ENCODE results near the gene IDUA. TPM values are rescaled to one million over a fixed set of nuclear protein-coding genes. Genes with fewer than 3 reads are reported as not detected.

IDUA gene
- total RNA-seq, 2 donors from 2014 or later, result 23.4 to 31.9 TPM

GRCh38 chr4:1026115-1026514, 39.3 kb downstream of the IDUA start:
- DNase-seq (ENCODE audit: low spot score) (no peak), ATAC-seq (ENCODE audit: insufficient number of reproducible peaks, low FRiP score, low read depth) (no peak)
- no peaks in the 10 kb centered on the region for H3K9me3 ChIP-seq
- TF ChIP-seq, protein P1, sequence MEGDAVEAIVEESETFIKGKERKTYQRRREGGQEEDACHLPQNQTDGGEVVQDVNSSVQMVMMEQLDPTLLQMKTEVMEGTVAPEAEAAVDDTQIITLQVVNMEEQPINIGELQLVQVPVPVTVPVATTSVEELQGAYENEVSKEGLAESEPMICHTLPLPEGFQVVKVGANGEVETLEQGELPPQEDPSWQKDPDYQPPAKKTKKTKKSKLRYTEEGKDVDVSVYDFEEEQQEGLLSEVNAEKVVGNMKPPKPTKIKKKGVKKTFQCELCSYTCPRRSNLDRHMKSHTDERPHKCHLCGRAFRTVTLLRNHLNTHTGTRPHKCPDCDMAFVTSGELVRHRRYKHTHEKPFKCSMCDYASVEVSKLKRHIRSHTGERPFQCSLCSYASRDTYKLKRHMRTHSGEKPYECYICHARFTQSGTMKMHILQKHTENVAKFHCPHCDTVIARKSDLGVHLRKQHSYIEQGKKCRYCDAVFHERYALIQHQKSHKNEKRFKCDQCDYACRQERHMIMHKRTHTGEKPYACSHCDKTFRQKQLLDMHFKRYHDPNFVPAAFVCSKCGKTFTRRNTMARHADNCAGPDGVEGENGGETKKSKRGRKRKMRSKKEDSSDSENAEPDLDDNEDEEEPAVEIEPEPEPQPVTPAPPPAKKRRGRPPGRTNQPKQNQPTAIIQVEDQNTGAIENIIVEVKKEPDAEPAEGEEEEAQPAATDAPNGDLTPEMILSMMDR (IDR thresholded peaks at IDR 0.05), result no peak
- H3K4me1 ChIP-seq (ENCODE audit: control insufficient read depth in 1 of 2, low read depth in 2 of 2), result no peaks in the 10 kb centered on the region
- no peak overlapping the region for H3K27ac ChIP-seq
- peaks cover 18% of the 10 kb centered on the region for H3K36me3 ChIP-seq
- no peak overlapping the region for H3K4me3 ChIP-seq
- no peaks in the 10 kb centered on the region for H3K27me3 ChIP-seq (replicated peaks; ENCODE audit: insufficient read depth)

GRCh38 chr4:1027219-1027914, 40.5 kb downstream of the IDUA start:
- no peak for ATAC-seq (ENCODE audit: insufficient number of reproducible peaks, low FRiP score, low read depth)
- no peak overlapping the region for H3K27ac ChIP-seq
- peaks cover 14% of the 10 kb centered on the region for H3K36me3 ChIP-seq
- H3K9me3 ChIP-seq, result no peaks in the 10 kb centered on the region
- no peaks in the 10 kb centered on the region for H3K27me3 ChIP-seq (replicated peaks; ENCODE audit: insufficient read depth)
- TF ChIP-seq, protein P1 (IDR thresholded peaks at IDR 0.05), result no peak
- H3K4me3 ChIP-seq, result no peak overlapping the region
- peaks cover 0 to 5% of the 10 kb centered on the region in 2 donors for H3K4me1 ChIP-seq (ENCODE audit: control insufficient read depth in 1 of 2, low read depth in 2 of 2)
- DNase-seq (ENCODE audit: low spot score), result no peak

DNA sequence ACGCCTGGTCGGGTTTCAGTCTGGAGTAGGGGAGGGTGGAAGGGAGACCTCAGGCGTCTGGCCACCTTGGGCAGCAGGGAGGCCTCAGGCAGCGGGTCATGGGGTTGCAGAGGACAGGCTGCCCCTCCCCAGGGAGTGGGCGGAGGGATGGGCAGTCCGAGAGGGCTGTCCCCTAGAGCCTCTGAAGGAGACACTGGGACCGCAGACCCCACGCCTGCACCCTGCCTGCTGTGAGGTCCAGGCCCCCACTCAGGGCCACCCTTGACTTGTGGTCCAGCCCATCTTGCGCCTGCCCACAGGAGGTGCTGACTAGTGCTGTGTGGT, 41.0 kb downstream of the IDUA start:
- no peak for ATAC-seq (ENCODE audit: insufficient number of reproducible peaks, low FRiP score, low read depth)
- no peaks in the 10 kb centered on the region for H3K27me3 ChIP-seq (replicated peaks; ENCODE audit: insufficient read depth)
- no peak for DNase-seq (ENCODE audit: low spot score)
- peaks cover 4 to 10% of the 10 kb centered on the region in 2 donors for H3K4me1 ChIP-seq (ENCODE audit: control insufficient read depth in 1 of 2, low read depth in 2 of 2)
- H3K4me3 ChIP-seq, result no peak overlapping the region
- H3K27ac ChIP-seq, result no peak overlapping the region
- H3K36me3 ChIP-seq, result peaks cover 12% of the 10 kb centered on the region
- TF ChIP-seq, protein P1 (IDR thresholded peaks at IDR 0.05), result no peak
- no peaks in the 10 kb centered on the region for H3K9me3 ChIP-seq

DNA sequence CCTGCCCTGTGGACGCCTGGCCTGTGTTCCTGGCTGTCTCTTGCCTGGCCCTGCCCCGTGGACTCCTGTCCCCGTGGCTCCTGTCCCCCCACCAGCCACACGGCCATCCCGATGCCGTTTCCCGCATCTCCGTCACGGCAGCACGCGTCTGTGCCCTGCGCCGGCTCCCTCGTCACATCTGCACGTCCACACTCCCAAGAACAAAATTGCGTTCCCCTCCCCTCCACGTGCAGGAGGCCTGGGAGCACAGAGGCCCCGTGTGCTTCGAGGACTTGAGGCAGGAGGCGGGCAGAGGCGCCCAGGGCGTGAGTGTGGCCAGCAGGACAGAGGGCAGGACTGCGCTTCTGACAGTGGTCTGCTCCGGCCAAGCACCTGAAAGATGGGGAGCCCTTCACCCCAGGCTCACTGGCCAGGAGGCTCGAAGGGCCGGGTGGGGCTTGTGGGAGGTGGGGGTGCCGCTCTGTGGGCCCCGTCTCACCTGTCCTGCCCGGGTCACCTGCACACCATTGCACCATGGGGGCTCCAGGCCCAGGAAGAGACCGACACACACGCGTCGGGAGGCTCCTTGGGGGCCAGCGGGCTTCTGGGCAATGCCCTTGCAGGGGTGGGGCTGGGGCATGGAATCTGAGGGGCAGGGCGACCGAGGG, 41.9 kb downstream of the IDUA start:
- no peak overlapping the region for H3K4me3 ChIP-seq
- peaks cover 12% of the 10 kb centered on the region for H3K36me3 ChIP-seq
- no peak for ATAC-seq (ENCODE audit: insufficient number of reproducible peaks, low FRiP score, low read depth)
- H3K27me3 ChIP-seq (replicated peaks; ENCODE audit: insufficient read depth), result no peaks in the 10 kb centered on the region
- TF ChIP-seq, protein P1 (IDR thresholded peaks at IDR 0.05), result no peak
- H3K9me3 ChIP-seq, result no peaks in the 10 kb centered on the region
- peaks cover 12 to 18% of the 10 kb centered on the region in 2 donors for H3K4me1 ChIP-seq (ENCODE audit: control insufficient read depth in 1 of 2, low read depth in 2 of 2)
- no peak overlapping the region for H3K27ac ChIP-seq
- no peak for DNase-seq (ENCODE audit: low spot score)

GRCh38 chr4:1029529-1029928, 42.7 kb downstream of the IDUA start:
- no peaks in the 10 kb centered on the region for H3K9me3 ChIP-seq
- ATAC-seq (ENCODE audit: insufficient number of reproducible peaks, low FRiP score, low read depth) (no peak), DNase-seq (ENCODE audit: low spot score) (no peak)
- TF ChIP-seq, protein P1 (IDR thresholded peaks at IDR 0.05), result no peak
- H3K36me3 ChIP-seq, result peaks cover 11% of the 10 kb centered on the region
- H3K27me3 ChIP-seq (replicated peaks; ENCODE audit: insufficient read depth), result no peaks in the 10 kb centered on the region
- no peak overlapping the region for H3K27ac ChIP-seq
- peaks cover 15 to 25% of the 10 kb centered on the region in 2 donors for H3K4me1 ChIP-seq (ENCODE audit: control insufficient read depth in 1 of 2, low read depth in 2 of 2)
- H3K4me3 ChIP-seq, result no peak overlapping the region

Measured in thoracic aorta (tissue), 2 donors.